Lung (tissue), 12 donors: ENCODE results near the gene IPO4. TPM values are rescaled to one million over a fixed set of nuclear protein-coding genes. Genes with fewer than 3 reads are reported as not detected.

Experiments used
- ATAC-seq: fragments of 200-7000 bp; cut with Tn5 transposase; one replicate; pipeline ENCODE4 v1.9.1; 2020; ENCODE audit warnings: moderate number of reproducible peaks; ENCODE audit not compliant: insufficient read depth, low FRiP score
- DNase-seq, 3 donors: peaks; one replicate each; pipeline ENCODE4 v3.0.0-alpha.2; 2013 to 2017
- H3K27ac ChIP-seq, 2 donors: one replicate each; pipeline ENCODE4 v1.5.1; 2013; ENCODE audit warnings: mild to moderate bottlenecking in 2 of 2, moderate library complexity in 2 of 2, control low read depth in 1 of 2, inconsistent platforms in 1 of 2, low read depth in 1 of 2, low read length in 1 of 2
- H3K27me3 ChIP-seq, 3 donors: one replicate each; pipeline ENCODE4 v1.5.1; 2013; ENCODE audit warnings: low read length in 2 of 3; ENCODE audit not compliant: control insufficient read depth in 3 of 3, insufficient read depth in 3 of 3
- H3K36me3 ChIP-seq, 4 donors: one replicate each; pipeline ENCODE4 v1.5.1; 2013; ENCODE audit warnings: low read length in 4 of 4, mild to moderate bottlenecking in 1 of 4, moderate library complexity in 1 of 4; ENCODE audit not compliant: control insufficient read depth in 4 of 4, insufficient read depth in 4 of 4
- H3K4me1 ChIP-seq, 5 donors: one replicate each; pipeline ENCODE4 v1.5.1; 2013; ENCODE audit warnings: low read length in 5 of 5, mild to moderate bottlenecking in 2 of 5, moderate library complexity in 1 of 5; ENCODE audit not compliant: control insufficient read depth in 5 of 5, insufficient read depth in 5 of 5
- H3K4me3 ChIP-seq: one replicate; pipeline ENCODE4 v1.5.1; 2013; ENCODE audit warnings: mild to moderate bottlenecking, control low read depth, moderate library complexity
- H3K9ac ChIP-seq, 2 donors: one replicate each; pipeline ENCODE4 v1.5.1; 2013; ENCODE audit warnings: low read length in 2 of 2, control low read depth in 1 of 2; ENCODE audit not compliant: insufficient read depth in 1 of 2
- H3K9me3 ChIP-seq, 4 donors: one replicate each; pipeline ENCODE4 v1.5.1; 2013; ENCODE audit warnings: low read length in 3 of 4, mild to moderate bottlenecking in 1 of 4, moderate library complexity in 1 of 4; ENCODE audit not compliant: control insufficient read depth in 4 of 4, insufficient read depth in 3 of 4
- CTCF ChIP-seq: IDR thresholded peaks from 2 replicates; pipeline ENCODE4 v1.5.1; 2012; ENCODE audit warnings: mild to moderate bottlenecking; ENCODE audit errors: control extremely low read depth, extremely low read depth
- WGBS, 2 donors: extraction: QIAGEN DNeasy Blood & Tissue Kit; methylation state at CpG; one replicate each; pipeline ENCODE4 v1.1.7; 2013; 5-methylcytosine and 5-hydroxymethylcytosine counted together
- polyA plus RNA-seq, 2 donors: library from polyadenylated mRNA; stranded (reverse); fragments of 200-250 nt; gene quantifications; one replicate each; pipeline ENCODE4 v1.2.1, GENCODE V29; 2013
- total RNA-seq, 2 donors: library from RNA; depleted of rRNA in 1 of 2; stranded (reverse); fragments of >200 nt in 1 of 2; gene quantifications; one replicate each; pipeline ENCODE4 v1.2.1, GENCODE V29; 2014 to 2021
- donor health status: control.
- donor health status: control.
- donor health status: Bipolar disorder and iron deficiency.
- donor health status: healthy.
- donor health status: DM: yes; HTN: yes; CAD: no.

Gene IPO4
- total and polyA plus RNA-seq, 4 donors = 13.0 to 78.9 (median 28.4) TPM

GRCh38 chr14:24182110-24182882, 6.3 kb downstream of the IPO4 start:
- Histone ChIP-seq H3K4me3 (no peak overlapping the region), H3K36me3 (peaks cover 23 to 86% (median 28%) of the 10 kb centered on the region in 4 donors), H3K27ac (no peak overlapping the region), H3K4me1 (no peaks in the 10 kb centered on the region), H3K9me3 (no peaks in the 10 kb centered on the region), H3K9ac (no peak overlapping the region), H3K27me3 (no peaks in the 10 kb centered on the region)
- WGBS, 2 donors = 84 to 90% methylated on average over 14 of the region's 14 CpGs
- DNase-seq (no peak), ATAC-seq (no peak)
- TF ChIP-seq CTCF = no peak

- no peak for DNase-seq
- no peak for ATAC-seq
- WGBS, 2 donors = 90% methylated on average over 15 to 19 of the region's 19 CpGs
Measured at GRCh38 chr14:24181371-24182077, 7.1 kb downstream of the IPO4 start.

GRCh38 chr14:24179961-24180796, 8.4 kb downstream of the IPO4 start:
- H3K9me3 ChIP-seq = no peaks in the 10 kb centered on the region
- no peak overlapping the region for H3K4me3 ChIP-seq
- ATAC-seq = no peak
- H3K36me3 ChIP-seq = peaks cover 8 to 85% (median 18%) of the 10 kb centered on the region in 4 donors
- no peak for TF ChIP-seq CTCF
- no peaks in the 10 kb centered on the region for H3K4me1 ChIP-seq
- no peak overlapping the region for H3K9ac ChIP-seq
- H3K27me3 ChIP-seq = no peaks in the 10 kb centered on the region
- DNase-seq = no peak
- no peak overlapping the region for H3K27ac ChIP-seq
- 83 to 93% methylated on average over 18 of the region's 18 CpGs for WGBS, 2 donors

More at GRCh38 chr14:24181371-24182077, 7.1 kb downstream of the IPO4 start:
- H3K27me3 ChIP-seq = no peaks in the 10 kb centered on the region
- H3K27ac ChIP-seq = no peak overlapping the region
- TF ChIP-seq CTCF = no peak
- H3K9me3 ChIP-seq = no peaks in the 10 kb centered on the region
- H3K4me1 ChIP-seq = no peaks in the 10 kb centered on the region
- H3K36me3 ChIP-seq = peaks cover 20 to 91% (median 24%) of the 10 kb centered on the region in 4 donors
- H3K9ac ChIP-seq = no peak overlapping the region
- no peak overlapping the region for H3K4me3 ChIP-seq
